IgD-negative memory B cell (primary cell): ENCODE measurements around the gene S100A13. TPM values are rescaled to one million over a fixed set of nuclear protein-coding genes. Genes with fewer than 3 reads are reported as not detected.
A peak's percentile ranks its signal among the peaks of the same experiment; 100 is the strongest.
"Not testable (repeated sequence)": the region's sequence is repeated elsewhere in the genome, so short reads cannot be mapped to it uniquely, and the experiment has no call there.

ENCODE experiments used
- H3K27ac Mint-ChIP-seq, 3 donors: one replicate each; pipeline ENCODE4 v1.8.0; 2020 to 2022; ENCODE audit warnings: mild to moderate bottlenecking in 3 of 3, mixed read lengths in 3 of 3, moderate library complexity in 1 of 3
- H3K27me3 Mint-ChIP-seq: one replicate; pipeline ENCODE4 v1.8.0; 2021; ENCODE audit warnings: mixed read lengths
- H3K36me3 Mint-ChIP-seq: one replicate; pipeline ENCODE4 v1.8.0; 2020; ENCODE audit warnings: mild to moderate bottlenecking, mixed read lengths
- H3K4me1 Mint-ChIP-seq, 3 donors: one replicate each; pipeline ENCODE4 v1.8.0; 2020 to 2022; ENCODE audit warnings: mixed read lengths in 3 of 3, mild to moderate bottlenecking in 1 of 3
- H3K4me3 Mint-ChIP-seq, 4 donors: one replicate each; pipeline ENCODE4 v1.8.0; 2020 to 2022; ENCODE audit warnings: mild to moderate bottlenecking in 4 of 4, mixed read lengths in 4 of 4, moderate library complexity in 3 of 4
- H3K9me3 Mint-ChIP-seq, 3 donors: one replicate each; pipeline ENCODE4 v1.8.0; 2020 to 2021; ENCODE audit warnings: mixed read lengths in 3 of 3, mild to moderate bottlenecking in 1 of 3
- polyA plus RNA-seq: library from polyadenylated mRNA; unstranded; fragments of 300-500 nt; fragmentation: Illumina TruSeq; gene quantifications from one replicate; pipeline ENCODE4 v1.2.3, GENCODE V29; 2021

S100A13 gene
- polyA plus RNA-seq, 1 donor from 2014 or later = 3.0 TPM

DNA sequence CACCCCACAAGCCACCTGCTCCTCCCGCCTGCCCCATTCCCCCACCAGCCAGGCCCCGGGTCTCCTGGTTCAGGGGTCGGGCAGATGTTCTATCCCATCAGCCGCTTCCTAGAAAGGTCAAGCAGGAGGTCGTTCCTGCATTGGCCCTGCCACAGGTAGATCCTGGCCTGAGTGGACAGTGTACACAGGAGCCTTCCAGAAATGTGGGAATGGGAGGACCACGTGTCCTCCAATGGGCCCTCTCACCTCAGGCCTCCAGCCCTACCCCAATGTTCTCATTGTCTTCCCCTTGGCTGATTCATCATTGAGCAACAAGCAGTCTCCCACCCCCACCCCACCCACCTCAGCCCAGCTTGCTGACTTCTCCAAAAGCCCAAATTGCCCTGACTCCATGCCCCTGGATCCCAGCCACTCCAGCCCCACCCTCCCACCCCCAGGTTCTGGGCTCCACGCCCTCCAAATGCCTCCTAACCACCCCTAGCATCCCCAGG lies 16.4 kb downstream of the S100A13 start:
- Mint-ChIP-seq H3K36me3 (peaks cover 2% of the 10 kb centered on the region), H3K4me3 (no peak overlapping the region), H3K4me1 (no peaks in the 10 kb centered on the region), H3K27me3 (peaks cover 2% of the 10 kb centered on the region), H3K9me3 (no peaks in the 10 kb centered on the region), H3K27ac (no peak overlapping the region)

GRCh38 chr1:153610334-153610733 lies 17.0 kb downstream of the S100A13 start:
- peaks cover 2% of the 10 kb centered on the region for H3K27me3 Mint-ChIP-seq
- no peaks in the 10 kb centered on the region for H3K9me3 Mint-ChIP-seq
- peaks cover 2% of the 10 kb centered on the region for H3K36me3 Mint-ChIP-seq
- H3K4me1 Mint-ChIP-seq = peaks cover 0 to under 1% (median under 1%) of the 10 kb centered on the region in 3 donors
- H3K27ac Mint-ChIP-seq = no peak overlapping the region
- H3K4me3 Mint-ChIP-seq = no peak overlapping the region

GRCh38 chr1:153609585-153609907 lies 17.8 kb downstream of the S100A13 start:
- Mint-ChIP-seq H3K36me3 (peaks cover 2% of the 10 kb centered on the region), H3K4me3 (no peak overlapping the region), H3K27me3 (peaks cover 2% of the 10 kb centered on the region), H3K9me3 (no peaks in the 10 kb centered on the region), H3K27ac (peak overlapping the region in 1 of 3 donors; percentile 91), H3K4me1 (peaks cover 2 to 9% (median 3%) of the 10 kb centered on the region in 3 donors)

GRCh38 chr1:153608742-153609584 lies 18.3 kb downstream of the S100A13 start:
- Mint-ChIP-seq H3K4me1 (peaks cover 2 to 15% (median 5%) of the 10 kb centered on the region in 3 donors), H3K4me3 (no peak overlapping the region), H3K36me3 (peaks cover 2% of the 10 kb centered on the region), H3K9me3 (no peaks in the 10 kb centered on the region), H3K27me3 (peaks cover 2% of the 10 kb centered on the region), H3K27ac (peak overlapping the region in 1 of 3 donors; percentile 91)

DNA sequence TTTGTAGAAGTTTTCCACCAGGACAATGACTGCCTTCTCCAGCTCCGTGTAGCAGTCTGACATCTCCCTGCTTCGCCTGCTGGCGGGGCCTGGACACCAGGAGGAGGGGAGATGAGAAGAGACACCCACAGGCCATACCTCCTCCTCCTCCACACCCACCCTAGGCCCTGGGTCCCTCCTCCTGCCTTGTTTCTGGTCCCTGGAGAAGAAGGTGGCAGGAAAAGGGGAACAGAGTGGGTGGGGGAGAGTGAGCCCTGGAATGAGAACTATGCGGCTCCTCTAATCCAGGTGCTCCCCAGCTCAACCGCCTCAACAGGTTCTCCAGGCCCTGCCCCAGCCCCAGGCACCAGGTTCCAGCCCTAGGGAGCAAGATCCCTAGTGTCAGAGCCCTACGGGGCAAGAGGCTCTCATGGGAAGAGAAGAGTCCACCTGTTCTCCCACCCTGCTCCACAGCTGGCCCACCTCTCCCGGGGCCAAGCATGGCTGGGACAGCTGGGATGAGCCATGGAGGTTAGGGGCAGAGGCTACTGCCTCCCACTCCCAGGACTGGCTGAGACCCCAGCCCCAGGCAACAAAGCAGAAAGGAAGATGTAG lies 19.1 kb downstream of the S100A13 start:
- Mint-ChIP-seq H3K27ac (no peak overlapping the region), H3K9me3 (no peaks in the 10 kb centered on the region), H3K27me3 (peaks cover 2% of the 10 kb centered on the region), H3K4me1 (peaks cover 2 to 16% (median 5%) of the 10 kb centered on the region in 3 donors), H3K36me3 (peaks cover 2% of the 10 kb centered on the region), H3K4me3 (no peak overlapping the region)

GRCh38 chr1:153607381-153607780 lies 19.9 kb downstream of the S100A13 start:
- Mint-ChIP-seq H3K36me3 (peaks cover 2% of the 10 kb centered on the region), H3K9me3 (no peaks in the 10 kb centered on the region), H3K27ac (no peak overlapping the region), H3K4me3 (no peak overlapping the region), H3K4me1 (peaks cover 5 to 20% (median 5%) of the 10 kb centered on the region in 3 donors), H3K27me3 (peaks cover 2% of the 10 kb centered on the region)

DNA sequence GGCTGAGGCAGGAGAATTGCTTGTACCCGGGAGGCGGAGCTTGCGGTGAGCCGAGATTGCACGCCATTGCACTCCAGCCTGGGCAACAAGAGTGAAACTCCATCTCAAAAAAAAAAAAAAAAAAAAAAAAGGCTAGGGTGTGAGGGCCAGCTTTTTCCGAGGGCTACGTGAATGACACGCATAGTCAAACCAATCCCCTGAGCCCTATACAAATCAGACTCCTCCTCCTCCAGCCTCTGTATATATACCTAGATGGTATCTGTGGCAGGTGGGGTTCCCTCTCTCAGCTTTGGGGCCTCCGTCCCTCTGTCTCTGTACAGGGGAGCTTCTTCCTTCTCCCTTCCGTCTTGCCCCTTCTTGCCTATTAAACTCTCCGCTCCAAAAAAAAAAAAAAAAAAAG lies 21.1 kb downstream of the S100A13 start:
- Mint-ChIP-seq H3K4me3 (peak overlapping the region in 1 of 4 donors; percentile 63), H3K9me3 (no peaks in the 10 kb centered on the region), H3K27ac (no peak overlapping the region), H3K36me3 (peaks cover 2% of the 10 kb centered on the region), H3K27me3 (no peaks in the 10 kb centered on the region), H3K4me1 (peaks cover 5 to 20% (median 6%) of the 10 kb centered on the region in 3 donors)

DNA sequence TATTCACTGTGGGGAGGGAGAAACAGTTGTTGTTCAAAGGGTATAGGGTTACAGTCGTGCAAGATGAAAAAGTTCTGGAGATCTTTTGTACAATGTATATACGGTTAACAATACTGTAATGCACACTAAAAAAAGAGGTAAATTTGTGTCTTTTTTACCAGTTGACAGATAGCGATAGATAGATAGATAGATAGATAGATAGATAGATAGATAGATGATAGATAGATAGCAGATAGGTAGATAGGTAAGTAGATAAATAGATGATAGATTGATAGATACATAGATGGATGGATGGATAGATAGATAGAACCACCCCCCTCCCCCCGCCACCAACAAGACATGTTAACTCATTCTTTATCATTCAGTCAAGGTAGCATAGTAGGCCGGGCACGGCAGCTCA lies 24.6 kb downstream of the S100A13 start:
- no peaks in the 10 kb centered on the region for H3K36me3 Mint-ChIP-seq
- no peak overlapping the region for H3K27ac Mint-ChIP-seq
- peaks cover 18 to 25% (median 19%) of the 10 kb centered on the region in 3 donors for H3K4me1 Mint-ChIP-seq
- no peaks in the 10 kb centered on the region for H3K9me3 Mint-ChIP-seq
- no peaks in the 10 kb centered on the region for H3K27me3 Mint-ChIP-seq
- no peak overlapping the region for H3K4me3 Mint-ChIP-seq

GRCh38 chr1:153599847-153600246 lies 27.5 kb downstream of the S100A13 start:
- Mint-ChIP-seq H3K4me3 (peak overlapping the region in 1 of 4 donors; percentile 53), H3K27me3 (no peaks in the 10 kb centered on the region), H3K36me3 (no peaks in the 10 kb centered on the region), H3K9me3 (no peaks in the 10 kb centered on the region), H3K27ac (peak overlapping the region in 2 of 3 donors; percentile 40 to 55), H3K4me1 (peaks cover 19 to 27% (median 23%) of the 10 kb centered on the region in 3 donors)

- Mint-ChIP-seq H3K27me3 (no peaks in the 10 kb centered on the region), H3K4me3 (peak overlapping the region; percentile 18 to 80 (median 47)), H3K36me3 (no peaks in the 10 kb centered on the region), H3K4me1 (peaks cover 9 to 25% (median 23%) of the 10 kb centered on the region in 3 donors), H3K9me3 (no peaks in the 10 kb centered on the region), H3K27ac (peak overlapping the region; percentile 72 to 97 (median 95))
These were observed 28.8 kb downstream of the S100A13 start for GRCh38 chr1:153598309-153599172.

- Mint-ChIP-seq H3K4me3 (peak overlapping the region in 1 of 4 donors; percentile 65), H3K36me3 (no peaks in the 10 kb centered on the region), H3K9me3 (no peaks in the 10 kb centered on the region), H3K27me3 (no peaks in the 10 kb centered on the region), H3K27ac (peak overlapping the region; percentile 72 to 97 (median 95)), H3K4me1 (peaks cover 5 to 25% (median 20%) of the 10 kb centered on the region in 3 donors)
These were observed 30.1 kb downstream of the S100A13 start for GRCh38 chr1:153597206-153597605.

GRCh38 chr1:153592748-153593147 lies 34.6 kb downstream of the S100A13 start:
- Mint-ChIP-seq H3K9me3 (no peaks in the 10 kb centered on the region), H3K4me1 (peaks cover 0 to 10% (median 7%) of the 10 kb centered on the region in 3 donors), H3K27me3 (no peaks in the 10 kb centered on the region), H3K4me3 (peak overlapping the region in 1 of 4 donors; percentile 43), H3K36me3 (peaks cover under 1% of the 10 kb centered on the region), H3K27ac (no peak overlapping the region)

DNA sequence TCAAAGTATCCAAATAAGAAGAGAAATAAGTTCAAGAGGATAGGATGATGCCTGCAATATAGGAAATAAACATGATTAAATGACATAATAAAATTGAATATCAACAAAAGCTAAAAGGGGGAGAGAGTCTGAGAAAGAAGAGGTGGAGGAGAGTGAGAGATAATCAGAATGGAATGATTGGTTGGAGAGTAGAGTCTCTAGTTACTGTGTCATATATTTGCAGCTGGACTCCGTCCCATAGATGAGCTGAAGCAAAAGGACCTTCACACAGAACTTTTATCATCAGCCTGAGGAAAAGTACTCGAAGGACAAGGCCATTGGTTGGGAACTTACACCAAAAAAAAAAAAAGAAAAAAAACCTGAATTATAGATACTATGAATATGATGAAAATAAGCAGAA lies 38.8 kb downstream of the S100A13 start:
- no peaks in the 10 kb centered on the region for H3K9me3 Mint-ChIP-seq
- no peak overlapping the region for H3K4me3 Mint-ChIP-seq
- H3K27ac Mint-ChIP-seq = no peak overlapping the region
- H3K36me3 Mint-ChIP-seq = peaks cover 1% of the 10 kb centered on the region
- H3K27me3 Mint-ChIP-seq = no peaks in the 10 kb centered on the region
- H3K4me1 Mint-ChIP-seq = no peaks in the 10 kb centered on the region

GRCh38 chr1:153588033-153588432 lies 39.3 kb downstream of the S100A13 start:
- H3K9me3 Mint-ChIP-seq, H3K27me3 Mint-ChIP-seq, H3K27ac Mint-ChIP-seq, H3K4me3 Mint-ChIP-seq, H3K4me1 Mint-ChIP-seq, H3K36me3 Mint-ChIP-seq: not testable (repeated sequence)

- Mint-ChIP-seq H3K4me3 (no peak overlapping the region), H3K27me3 (no peaks in the 10 kb centered on the region), H3K9me3 (no peaks in the 10 kb centered on the region), H3K4me1 (no peaks in the 10 kb centered on the region), H3K36me3 (peaks cover 1% of the 10 kb centered on the region), H3K27ac (no peak overlapping the region)
These were observed 40.0 kb downstream of the S100A13 start for GRCh38 chr1:153587314-153587713.
